ENCODE measurements around the gene ABHD1.

Gene ABHD1

GRCh38 chr2:27149570-27150405 is 26.2 kb downstream of the ABHD1 start:
- Mint-ChIP-seq H3K9me3 (no peaks in the 10 kb centered on the region), H3K36me3 (ENCODE audit: low read depth) (no peaks in the 10 kb centered on the region), H3K4me1 (ENCODE audit: low read depth) (no peaks in the 10 kb centered on the region), H3K27ac (no peak overlapping the region), H3K27me3 (ENCODE audit: low read depth) (peaks cover 10% of the 10 kb centered on the region), H3K4me3 (no peak overlapping the region)
- DNase-seq (ENCODE audit: low spot score) = no peak

- peaks cover 7% of the 10 kb centered on the region for H3K27me3 Mint-ChIP-seq (ENCODE audit: low read depth)
- H3K36me3 Mint-ChIP-seq (ENCODE audit: low read depth) = no peaks in the 10 kb centered on the region
- H3K4me1 Mint-ChIP-seq (ENCODE audit: low read depth) = no peaks in the 10 kb centered on the region
- no peaks in the 10 kb centered on the region for H3K9me3 Mint-ChIP-seq
- no peak overlapping the region for H3K4me3 Mint-ChIP-seq
- no peak for DNase-seq (ENCODE audit: low spot score)
- no peak overlapping the region for H3K27ac Mint-ChIP-seq
Observed at GRCh38 chr2:27150639-27151230, 27.1 kb downstream of the ABHD1 start.

GRCh38 chr2:27152102-27152795 is 28.6 kb downstream of the ABHD1 start:
- no peak for DNase-seq (ENCODE audit: low spot score)
- Mint-ChIP-seq H3K4me3 (no peak overlapping the region), H3K36me3 (ENCODE audit: low read depth) (no peaks in the 10 kb centered on the region), H3K27me3 (ENCODE audit: low read depth) (peaks cover under 1% of the 10 kb centered on the region), H3K9me3 (no peaks in the 10 kb centered on the region), H3K4me1 (ENCODE audit: low read depth) (no peaks in the 10 kb centered on the region), H3K27ac (no peak overlapping the region)

DNA sequence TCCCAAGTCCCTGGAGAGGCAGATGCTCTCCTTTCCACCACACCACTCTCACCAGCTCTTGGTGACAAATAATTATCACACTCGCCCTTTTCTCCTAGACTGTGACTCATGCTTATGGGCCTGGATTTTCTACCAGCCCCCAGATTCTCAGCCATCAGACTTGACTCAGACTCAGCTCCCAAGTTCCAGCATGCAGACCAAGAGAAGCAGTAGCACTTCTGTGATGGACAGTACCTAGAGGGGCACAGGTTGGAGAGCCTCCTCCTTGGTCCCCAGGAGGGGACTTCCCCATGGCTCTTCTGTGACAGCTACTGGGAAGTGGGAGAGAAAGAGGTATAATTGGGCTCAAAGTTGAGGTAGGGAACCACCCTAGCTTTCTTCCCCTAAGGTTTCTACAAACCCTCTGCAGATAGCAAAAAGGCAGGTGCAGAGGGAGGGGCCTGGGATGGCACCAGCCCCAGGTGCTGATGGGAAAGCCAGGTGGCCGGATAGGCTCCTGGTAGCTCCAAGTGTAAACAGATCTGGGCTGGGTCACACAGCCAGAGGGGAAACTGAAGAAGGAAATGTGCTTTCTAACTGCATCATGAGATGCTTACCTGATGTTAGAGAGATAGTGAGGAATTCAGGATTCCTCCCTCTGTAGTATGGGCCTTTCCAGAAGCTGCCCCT is 29.3 kb downstream of the ABHD1 start:
- Mint-ChIP-seq H3K27me3 (ENCODE audit: low read depth) (peaks cover 6% of the 10 kb centered on the region), H3K36me3 (ENCODE audit: low read depth) (no peaks in the 10 kb centered on the region), H3K27ac (no peak overlapping the region), H3K4me3 (no peak overlapping the region), H3K9me3 (no peaks in the 10 kb centered on the region), H3K4me1 (ENCODE audit: low read depth) (no peaks in the 10 kb centered on the region)
- DNase-seq (ENCODE audit: low spot score) = no peak

- Mint-ChIP-seq H3K4me3 (no peak overlapping the region), H3K4me1 (ENCODE audit: low read depth) (no peaks in the 10 kb centered on the region), H3K36me3 (ENCODE audit: low read depth) (no peaks in the 10 kb centered on the region), H3K27ac (no peak overlapping the region), H3K9me3 (no peaks in the 10 kb centered on the region), H3K27me3 (ENCODE audit: low read depth) (peaks cover 6% of the 10 kb centered on the region)
- DNase-seq (ENCODE audit: low spot score) = no peak
Observed at GRCh38 chr2:27154488-27154887, 30.9 kb downstream of the ABHD1 start.

DNA sequence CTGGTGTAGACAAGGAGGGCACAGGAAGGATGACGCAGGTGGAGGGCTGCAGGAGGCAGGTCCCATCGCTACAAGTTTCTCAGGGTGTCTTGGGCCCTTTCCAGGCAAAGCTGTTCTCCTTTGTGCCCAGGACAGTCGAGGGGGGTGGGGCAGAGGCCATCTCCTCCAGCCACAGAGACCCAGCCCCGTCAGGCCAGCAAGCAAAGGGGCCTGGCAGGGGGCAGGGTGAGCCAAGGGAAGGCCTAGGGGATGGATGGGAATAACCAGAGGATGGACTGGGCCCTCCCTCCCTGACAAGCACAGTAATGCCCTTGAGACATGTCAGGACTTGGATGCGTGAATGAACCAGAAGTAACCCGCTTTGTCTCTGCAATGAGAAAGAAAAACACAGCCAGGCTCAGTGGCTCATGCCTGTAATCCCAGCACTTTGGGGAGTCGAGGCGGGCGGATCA is 31.5 kb downstream of the ABHD1 start:
- Mint-ChIP-seq H3K4me1 (ENCODE audit: low read depth) (no peaks in the 10 kb centered on the region), H3K4me3 (no peak overlapping the region), H3K9me3 (no peaks in the 10 kb centered on the region), H3K36me3 (ENCODE audit: low read depth) (no peaks in the 10 kb centered on the region), H3K27me3 (ENCODE audit: low read depth) (peaks cover 6% of the 10 kb centered on the region), H3K27ac (no peak overlapping the region)
- no peak for DNase-seq (ENCODE audit: low spot score)

GRCh38 chr2:27158468-27158867 is 34.9 kb downstream of the ABHD1 start:
- no peaks in the 10 kb centered on the region for H3K36me3 Mint-ChIP-seq (ENCODE audit: low read depth)
- H3K27me3 Mint-ChIP-seq (ENCODE audit: low read depth) = peaks cover 6% of the 10 kb centered on the region
- DNase-seq (ENCODE audit: low spot score) = no peak
- H3K4me1 Mint-ChIP-seq (ENCODE audit: low read depth) = no peaks in the 10 kb centered on the region
- no peak overlapping the region for H3K27ac Mint-ChIP-seq
- no peak overlapping the region for H3K4me3 Mint-ChIP-seq
- no peaks in the 10 kb centered on the region for H3K9me3 Mint-ChIP-seq

DNA sequence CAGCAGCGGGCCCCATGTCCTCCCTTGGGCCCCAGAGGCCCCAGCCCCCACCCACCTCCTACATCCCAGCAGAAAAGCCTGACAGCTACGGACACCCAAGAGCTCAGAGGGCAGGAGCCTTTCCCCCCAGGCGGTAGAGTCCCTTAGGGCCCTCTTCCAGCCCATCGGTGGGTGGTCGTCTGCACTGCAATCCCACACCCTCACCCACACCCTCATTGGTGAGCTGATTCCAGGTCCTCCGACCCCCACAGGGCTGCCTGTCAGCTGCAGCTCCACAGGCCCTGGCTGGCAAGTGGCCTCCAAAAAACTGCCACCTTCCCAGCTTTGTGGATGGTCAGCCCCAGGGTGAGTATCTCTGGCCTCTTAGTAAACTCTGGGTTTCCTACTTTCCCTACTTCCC is 35.7 kb downstream of the ABHD1 start:
- Mint-ChIP-seq H3K27me3 (ENCODE audit: low read depth) (peaks cover 6% of the 10 kb centered on the region), H3K27ac (no peak overlapping the region), H3K36me3 (ENCODE audit: low read depth) (no peaks in the 10 kb centered on the region), H3K9me3 (no peaks in the 10 kb centered on the region), H3K4me3 (no peak overlapping the region), H3K4me1 (ENCODE audit: low read depth) (no peaks in the 10 kb centered on the region)
- no peak for DNase-seq (ENCODE audit: low spot score)

- Mint-ChIP-seq H3K27me3 (ENCODE audit: low read depth) (peaks cover 6% of the 10 kb centered on the region), H3K4me1 (ENCODE audit: low read depth) (peaks cover 5% of the 10 kb centered on the region), H3K9me3 (no peaks in the 10 kb centered on the region), H3K36me3 (ENCODE audit: low read depth) (no peaks in the 10 kb centered on the region), H3K27ac (no peak overlapping the region), H3K4me3 (no peak overlapping the region)
- DNase-seq (ENCODE audit: low spot score) = no peak
Observed at GRCh38 chr2:27160191-27160590, 36.6 kb downstream of the ABHD1 start.

- Mint-ChIP-seq H3K4me1 (ENCODE audit: low read depth) (peaks cover 5% of the 10 kb centered on the region), H3K9me3 (no peaks in the 10 kb centered on the region), H3K27ac (no peak overlapping the region), H3K27me3 (ENCODE audit: low read depth) (peaks cover 4% of the 10 kb centered on the region), H3K4me3 (no peak overlapping the region), H3K36me3 (ENCODE audit: low read depth) (no peaks in the 10 kb centered on the region)
- no peak for DNase-seq (ENCODE audit: low spot score)
Observed at GRCh38 chr2:27162151-27163121, 38.8 kb downstream of the ABHD1 start.

GRCh38 chr2:27164960-27165763 is 41.5 kb downstream of the ABHD1 start:
- Mint-ChIP-seq H3K4me3 (no peak overlapping the region), H3K4me1 (ENCODE audit: low read depth) (peaks cover 7% of the 10 kb centered on the region), H3K27ac (no peak overlapping the region), H3K9me3 (no peaks in the 10 kb centered on the region), H3K36me3 (ENCODE audit: low read depth) (no peaks in the 10 kb centered on the region), H3K27me3 (ENCODE audit: low read depth) (peaks cover 2% of the 10 kb centered on the region)
- DNase-seq (ENCODE audit: low spot score) = no peak

DNA sequence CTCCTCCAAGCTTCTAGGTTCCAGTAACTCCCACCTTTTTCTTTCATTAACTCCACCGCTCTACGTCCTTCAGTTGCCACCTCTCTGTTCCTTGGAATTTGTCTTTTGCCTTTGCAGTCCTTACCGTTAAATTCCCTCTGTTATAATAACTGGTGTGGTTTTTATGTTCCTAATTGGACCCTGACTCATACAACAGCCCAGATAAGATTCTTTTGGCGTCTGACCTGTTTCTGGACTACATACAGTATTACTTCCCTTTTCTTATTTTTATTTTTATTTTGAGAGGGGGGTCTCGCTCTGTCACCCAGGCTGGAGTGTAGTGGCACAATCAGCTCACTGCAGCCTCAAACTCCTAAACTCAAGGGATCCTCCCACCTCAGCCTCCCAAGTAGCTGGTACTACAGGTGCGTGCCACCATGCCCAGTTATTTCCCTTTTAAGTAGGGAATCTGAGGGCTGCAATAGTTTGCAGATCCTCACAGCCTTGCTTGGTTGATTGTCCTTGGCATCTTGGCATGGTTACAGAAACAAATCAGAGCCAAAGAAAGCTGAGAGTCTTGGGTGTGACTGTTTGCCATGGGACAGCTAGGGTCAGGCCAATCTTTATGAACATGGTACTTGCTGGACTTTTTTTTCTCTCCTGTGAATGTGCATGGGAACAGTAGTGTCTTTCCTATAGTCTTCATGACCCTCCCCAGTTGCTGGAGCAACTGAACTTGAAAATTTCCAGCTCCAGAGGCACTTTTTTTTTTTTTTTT is 47.1 kb downstream of the ABHD1 start:
- Mint-ChIP-seq H3K4me1 (ENCODE audit: low read depth) (peaks cover 4% of the 10 kb centered on the region), H3K27ac (no peak overlapping the region), H3K27me3 (ENCODE audit: low read depth) (peaks cover 20% of the 10 kb centered on the region), H3K36me3 (ENCODE audit: low read depth) (no peaks in the 10 kb centered on the region), H3K4me3 (no peak overlapping the region), H3K9me3 (no peaks in the 10 kb centered on the region)
- no peak for DNase-seq (ENCODE audit: low spot score)
